SJCRH30 (cell line): Measurements from ENCODE around the gene HERC2. TPM values are rescaled to one million over a fixed set of nuclear protein-coding genes. Genes with fewer than 3 reads are reported as not detected.
"Not testable (repeated sequence)": the region's sequence is repeated elsewhere in the genome, so short reads cannot be mapped to it uniquely, and the experiment has no call there.

Experiments
- DNase-seq, 2 experiments: peaks; one replicate each; pipeline ENCODE4 v3.0.0-alpha.2; 2015 to 2020
- H3K27ac ChIP-seq: fragments of 250-450 bp; sonication (Bioruptor Pico); 2 replicates; pipeline ENCODE4 v1.5.1; 2020; ENCODE audit warnings: mild to moderate bottlenecking, moderate library complexity
- H3K27me3 ChIP-seq: fragments of 250-450 bp; sonication (Bioruptor Pico); 2 replicates; pipeline ENCODE4 v1.5.1; 2020; ENCODE audit warnings: mild to moderate bottlenecking, moderate library complexity
- H3K36me3 ChIP-seq: fragments of 250-450 bp; sonication (Bioruptor Pico); 2 replicates; pipeline ENCODE4 v1.5.1; 2020; ENCODE audit warnings: mild to moderate bottlenecking, moderate library complexity
- H3K4me1 ChIP-seq: fragments of 250-450 bp; sonication (Bioruptor Pico); 2 replicates; pipeline ENCODE4 v1.5.1; 2020; ENCODE audit warnings: mild to moderate bottlenecking, moderate library complexity
- H3K4me3 ChIP-seq: fragments of 250-450 bp; sonication (Bioruptor Pico); 2 replicates; pipeline ENCODE4 v1.5.1; 2020; ENCODE audit warnings: mild to moderate bottlenecking, moderate library complexity
- H3K9me3 ChIP-seq: fragments of 250-450 bp; sonication (Bioruptor Pico); replicated peaks from 2 replicates; pipeline ENCODE4 v1.5.1; 2020; ENCODE audit warnings: mild to moderate bottlenecking, moderate library complexity
- total RNA-seq: library from RNA; depleted of rRNA; stranded (reverse); fragments of >200 nt; shearing (Covaris generic); gene quantifications from 2 replicates; pipeline ENCODE4 v1.2.3, GENCODE V29; 2014

HERC2 gene
- total RNA-seq, 1 experiment from 2014 or later = 41.2 TPM

DNA sequence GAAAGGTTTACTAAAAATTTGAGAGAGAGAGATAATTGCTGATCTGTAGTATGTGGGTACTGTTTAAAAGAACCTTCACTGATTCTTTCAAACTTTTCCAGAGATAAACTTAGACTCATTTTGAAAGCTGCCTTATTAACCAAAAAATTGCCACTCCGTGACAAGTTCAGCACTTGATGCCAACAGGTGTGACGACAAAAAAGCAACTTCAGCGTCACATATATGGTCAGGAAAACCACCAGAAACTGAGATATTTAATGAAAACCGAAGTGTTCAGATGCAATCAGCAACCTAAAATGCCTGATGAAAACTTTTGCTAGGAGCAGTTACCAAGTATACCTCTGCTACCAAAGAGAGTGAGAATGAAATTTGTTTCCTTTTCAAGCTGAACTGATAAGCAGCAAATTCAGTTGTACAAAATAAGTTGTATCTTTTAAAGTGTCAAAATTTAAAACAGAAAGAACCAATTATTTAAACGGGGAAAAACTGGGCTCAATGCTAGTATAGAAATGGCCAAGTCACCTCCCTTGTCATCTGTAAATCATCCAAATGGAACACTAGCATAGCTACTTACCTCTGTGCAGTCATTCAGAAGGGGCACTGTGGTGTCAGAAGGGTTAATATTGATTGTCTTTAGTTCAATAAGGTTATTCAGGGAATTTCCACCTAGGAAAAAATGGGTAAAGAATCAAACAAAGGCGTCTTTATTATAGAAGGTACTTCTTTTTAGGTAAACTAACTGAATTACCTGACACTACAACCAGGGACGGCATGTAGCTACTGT is 131.4 kb downstream of the HERC2 start:
- H3K4me3 ChIP-seq = no peak overlapping the region
- DNase-seq = no peak
- no peaks in the 10 kb centered on the region for H3K9me3 ChIP-seq
- peaks cover 9% of the 10 kb centered on the region for H3K4me1 ChIP-seq
- no peak overlapping the region for H3K27ac ChIP-seq
- H3K27me3 ChIP-seq = no peaks in the 10 kb centered on the region
- H3K36me3 ChIP-seq = peaks cover 46% of the 10 kb centered on the region

DNA sequence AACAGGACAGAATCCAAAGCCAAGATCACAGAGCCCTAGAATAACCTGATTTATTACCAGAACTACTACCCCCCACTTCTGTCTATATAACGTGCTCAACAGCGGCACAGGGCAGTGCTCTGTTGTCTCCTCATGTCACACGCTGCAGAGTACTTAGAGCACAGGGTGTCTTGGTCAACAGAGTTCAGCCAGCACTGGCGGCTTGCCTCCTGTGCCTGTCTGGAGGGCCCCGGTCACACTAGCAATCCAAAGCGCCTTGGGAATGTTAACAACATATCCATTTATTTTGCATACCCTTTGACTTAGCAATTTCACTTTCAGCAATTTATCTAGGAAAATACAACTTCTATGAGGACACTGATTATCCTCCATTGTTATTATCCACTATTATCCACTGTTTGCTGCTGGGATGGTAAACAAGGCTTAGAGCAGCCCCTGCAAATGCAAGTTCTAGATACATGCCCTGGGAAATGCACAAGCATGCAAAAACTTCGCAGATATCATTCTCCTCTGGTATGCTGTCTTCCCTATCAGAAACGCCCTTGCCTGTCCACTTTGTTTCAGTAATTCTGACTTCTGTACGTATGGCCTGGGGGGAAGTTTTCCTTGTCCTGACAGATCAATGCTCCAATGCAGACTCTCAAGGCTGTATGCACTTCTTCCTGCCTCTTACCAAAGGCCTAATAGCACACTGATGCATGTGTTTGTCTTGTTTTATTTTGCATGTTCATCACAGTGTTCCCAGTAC is 136.7 kb downstream of the HERC2 start:
- H3K27ac ChIP-seq = no peak overlapping the region
- H3K9me3 ChIP-seq = no peaks in the 10 kb centered on the region
- H3K36me3 ChIP-seq = peaks cover 47% of the 10 kb centered on the region
- H3K4me1 ChIP-seq = no peaks in the 10 kb centered on the region
- H3K4me3 ChIP-seq = no peak overlapping the region
- H3K27me3 ChIP-seq = no peaks in the 10 kb centered on the region
- no peak for DNase-seq

- H3K36me3 ChIP-seq = peaks cover 48% of the 10 kb centered on the region
- DNase-seq = no peak
- H3K9me3 ChIP-seq = no peaks in the 10 kb centered on the region
- no peaks in the 10 kb centered on the region for H3K4me1 ChIP-seq
- H3K27ac ChIP-seq = no peak overlapping the region
- no peaks in the 10 kb centered on the region for H3K27me3 ChIP-seq
- H3K4me3 ChIP-seq = no peak overlapping the region
Observed at GRCh38 chr15:28184166-28184565, 137.8 kb downstream of the HERC2 start.

DNA sequence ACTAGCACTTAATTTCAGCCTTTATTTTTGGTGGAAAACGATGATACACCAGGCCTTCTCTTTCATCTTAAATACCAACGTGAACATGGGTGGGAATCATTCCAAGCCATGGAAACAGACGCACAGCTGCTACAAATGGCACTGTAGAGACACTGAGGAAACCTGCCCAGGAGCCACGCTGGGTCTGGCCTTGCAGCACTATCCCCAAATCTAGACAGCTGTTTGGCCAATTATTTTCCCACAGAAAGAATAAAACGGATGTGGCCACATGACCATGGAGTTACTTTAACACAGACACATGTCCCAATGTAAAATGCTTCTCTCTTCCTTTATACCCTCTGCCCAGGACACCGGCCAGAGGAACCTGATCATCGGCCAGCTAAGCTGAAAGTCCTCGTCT is 139.2 kb downstream of the HERC2 start:
- Histone ChIP-seq H3K4me1 (no peaks in the 10 kb centered on the region), H3K9me3 (no peaks in the 10 kb centered on the region), H3K27ac (no peak overlapping the region), H3K27me3 (no peaks in the 10 kb centered on the region), H3K4me3 (no peak overlapping the region), H3K36me3 (peaks cover 53% of the 10 kb centered on the region)
- peak in 1 of 2 experiments; percentile 4 for DNase-seq

DNA sequence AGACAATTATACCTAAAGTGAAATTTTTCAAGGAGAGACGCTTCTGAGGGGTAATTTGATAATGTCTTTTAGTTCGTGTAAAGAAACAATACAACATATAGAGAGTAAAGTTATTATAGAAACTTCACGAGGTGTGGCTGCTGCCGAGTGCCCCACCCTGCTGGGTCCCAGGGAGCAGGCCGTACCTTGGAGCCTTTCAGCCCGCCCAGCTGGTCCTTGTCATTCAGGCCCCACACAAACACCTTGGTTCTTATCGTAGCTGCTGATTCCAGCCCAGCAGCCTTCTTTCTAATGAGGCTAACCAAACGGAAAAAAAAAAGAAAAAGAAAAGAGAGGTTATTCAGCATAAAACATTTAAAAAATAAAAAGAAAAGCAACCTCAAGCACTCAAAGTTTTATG is 139.8 kb downstream of the HERC2 start:
- peaks cover 51% of the 10 kb centered on the region for H3K36me3 ChIP-seq

GRCh38 chr15:28181366-28181765 is 140.6 kb downstream of the HERC2 start:
- Histone ChIP-seq H3K36me3 (peaks cover 45% of the 10 kb centered on the region), H3K27me3 (no peaks in the 10 kb centered on the region), H3K27ac (no peak overlapping the region), H3K4me1 (no peaks in the 10 kb centered on the region), H3K4me3 (no peak overlapping the region), H3K9me3 (no peaks in the 10 kb centered on the region)
- no peak for DNase-seq

More for the DNA sequence above, 139.8 kb downstream of the HERC2 start:
- H3K4me3 ChIP-seq = no peak overlapping the region
- no peaks in the 10 kb centered on the region for H3K27me3 ChIP-seq
- no peaks in the 10 kb centered on the region for H3K9me3 ChIP-seq
- no peak overlapping the region for H3K27ac ChIP-seq
- no peaks in the 10 kb centered on the region for H3K4me1 ChIP-seq
- no peak for DNase-seq

GRCh38 chr15:28179270-28179669 is 142.7 kb downstream of the HERC2 start:
- H3K36me3 ChIP-seq = peaks cover 34% of the 10 kb centered on the region
- H3K27me3 ChIP-seq = no peaks in the 10 kb centered on the region

DNA sequence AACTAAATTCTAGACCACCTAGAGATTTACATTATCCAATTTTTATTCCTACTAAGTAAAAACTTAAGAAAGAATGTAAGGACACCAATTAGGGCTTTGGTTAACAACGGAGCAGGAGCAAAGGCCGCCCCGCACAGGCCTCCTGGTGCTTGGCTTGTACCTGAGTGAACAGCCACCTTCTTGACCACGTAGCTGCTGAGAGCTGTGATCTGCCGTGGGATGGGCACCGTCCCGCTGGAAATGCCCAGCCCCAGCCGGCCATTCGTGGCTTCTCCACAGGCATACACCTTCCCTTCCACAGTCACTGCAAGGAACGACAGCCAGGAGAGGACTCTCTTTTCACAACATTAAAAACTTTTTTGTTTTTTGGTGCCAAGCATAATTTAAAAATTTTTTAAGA is 143.3 kb downstream of the HERC2 start:
- Histone ChIP-seq H3K4me3 (no peak overlapping the region), H3K9me3 (no peaks in the 10 kb centered on the region), H3K4me1 (no peaks in the 10 kb centered on the region), H3K27ac (no peak overlapping the region), H3K36me3 (peaks cover 34% of the 10 kb centered on the region), H3K27me3 (no peaks in the 10 kb centered on the region)
- DNase-seq = no peak

More at GRCh38 chr15:28179270-28179669, 142.7 kb downstream of the HERC2 start:
- no peak for DNase-seq
- Histone ChIP-seq H3K9me3 (no peaks in the 10 kb centered on the region), H3K4me1 (no peaks in the 10 kb centered on the region), H3K4me3 (no peak overlapping the region), H3K27ac (no peak overlapping the region)

GRCh38 chr15:28178290-28178689 is 143.7 kb downstream of the HERC2 start:
- Histone ChIP-seq H3K27me3 (no peaks in the 10 kb centered on the region), H3K27ac (no peak overlapping the region), H3K4me3 (no peak overlapping the region), H3K9me3 (no peaks in the 10 kb centered on the region), H3K36me3 (peaks cover 36% of the 10 kb centered on the region), H3K4me1 (no peaks in the 10 kb centered on the region)
- DNase-seq = no peak

- DNase-seq = no peak
- Histone ChIP-seq H3K4me3 (no peak overlapping the region), H3K27me3 (no peaks in the 10 kb centered on the region), H3K4me1 (no peaks in the 10 kb centered on the region), H3K36me3 (peaks cover 45% of the 10 kb centered on the region), H3K9me3 (no peaks in the 10 kb centered on the region), H3K27ac (no peak overlapping the region)
Observed at GRCh38 chr15:28169366-28169765, 152.6 kb downstream of the HERC2 start.

- not testable (repeated sequence) for H3K27me3 ChIP-seq, H3K4me3 ChIP-seq, DNase-seq, H3K9me3 ChIP-seq, H3K4me1 ChIP-seq, H3K27ac ChIP-seq
- peaks cover 49% of the 10 kb centered on the region for H3K36me3 ChIP-seq
Observed at GRCh38 chr15:28168405-28169121, 153.4 kb downstream of the HERC2 start.

- DNase-seq = no peak
- Histone ChIP-seq H3K9me3 (no peaks in the 10 kb centered on the region), H3K36me3 (peaks cover 53% of the 10 kb centered on the region), H3K4me1 (no peaks in the 10 kb centered on the region), H3K4me3 (no peak overlapping the region), H3K27me3 (no peaks in the 10 kb centered on the region), H3K27ac (no peak overlapping the region)
Observed at GRCh38 chr15:28167042-28167441, 154.9 kb downstream of the HERC2 start.

DNA sequence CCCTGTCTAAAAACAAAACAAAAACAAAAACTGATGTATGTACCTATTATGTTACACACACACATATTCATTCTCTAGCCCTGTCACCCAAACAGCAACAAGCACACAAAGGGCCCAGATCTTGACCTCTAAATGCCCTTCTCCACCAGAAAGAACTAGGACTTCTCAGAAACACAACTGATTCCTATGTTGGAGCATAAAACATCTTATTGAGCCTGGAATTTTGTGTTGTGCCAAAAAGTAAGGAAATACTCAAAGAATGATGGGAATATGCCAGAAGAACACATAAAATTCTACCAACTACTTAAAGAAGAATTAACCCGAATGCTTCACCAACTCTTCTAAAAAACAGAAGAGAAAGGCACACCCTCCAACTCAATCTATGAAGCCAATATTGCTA is 156.2 kb downstream of the HERC2 start:
- no peak overlapping the region for H3K4me3 ChIP-seq
- no peaks in the 10 kb centered on the region for H3K9me3 ChIP-seq
- H3K4me1 ChIP-seq = no peaks in the 10 kb centered on the region
- H3K36me3 ChIP-seq = peaks cover 60% of the 10 kb centered on the region
- no peaks in the 10 kb centered on the region for H3K27me3 ChIP-seq
- DNase-seq = no peak
- H3K27ac ChIP-seq = no peak overlapping the region

DNA sequence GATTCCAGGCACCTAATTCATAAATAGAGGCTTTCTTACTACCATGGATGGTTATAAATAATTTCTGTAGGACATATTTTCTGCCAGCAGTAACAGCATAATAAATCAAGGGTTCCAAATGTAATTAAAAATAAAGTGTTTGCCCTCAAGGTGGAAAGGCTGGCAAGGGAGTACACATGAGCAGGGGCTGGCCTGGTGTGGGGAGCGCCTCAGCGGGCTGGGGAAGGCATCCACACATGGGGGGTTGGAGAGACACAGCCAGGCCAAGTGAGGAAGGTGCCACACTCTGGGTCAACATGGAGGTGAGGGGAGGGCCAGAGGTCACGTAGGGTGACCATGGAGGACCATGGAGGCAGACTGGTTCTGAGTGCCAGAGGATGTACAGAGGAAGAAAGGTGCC is 157.1 kb downstream of the HERC2 start:
- Histone ChIP-seq H3K36me3 (peaks cover 67% of the 10 kb centered on the region), H3K9me3 (no peaks in the 10 kb centered on the region), H3K27me3 (no peaks in the 10 kb centered on the region), H3K27ac (no peak overlapping the region), H3K4me1 (no peaks in the 10 kb centered on the region), H3K4me3 (no peak overlapping the region)
- no peak for DNase-seq

DNA sequence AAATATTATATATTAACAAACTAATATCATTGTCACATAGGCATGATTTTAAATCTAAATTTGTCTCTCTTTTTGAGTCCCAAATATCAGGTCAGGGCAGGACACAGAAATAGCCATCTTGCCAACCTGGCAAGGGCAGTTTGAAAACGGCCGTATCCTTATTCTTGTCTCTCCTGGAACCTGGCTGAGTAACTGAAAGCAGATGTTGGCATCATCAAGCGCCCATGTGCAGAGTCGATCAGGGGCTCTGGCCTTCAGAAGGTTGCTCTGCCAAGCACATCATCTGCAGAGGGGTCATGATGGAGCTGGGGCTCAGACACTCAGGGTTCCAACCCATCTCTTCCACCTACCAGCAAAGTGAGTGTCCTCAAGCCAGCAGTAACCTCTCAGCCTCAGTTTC is 167.7 kb downstream of the HERC2 start:
- DNase-seq = no peak
- H3K27me3 ChIP-seq = no peaks in the 10 kb centered on the region
- no peak overlapping the region for H3K4me3 ChIP-seq
- H3K4me1 ChIP-seq = no peaks in the 10 kb centered on the region
- peaks cover 5% of the 10 kb centered on the region for H3K36me3 ChIP-seq
- no peak overlapping the region for H3K27ac ChIP-seq
- 0 out of 2 replicates have a peak, but pooled peaks cover 5% of the 10 kb centered on the region for H3K9me3 ChIP-seq
